ENCODE results near the gene SLX4IP.

- TF ChIP-seq POLR2AphosphoS5 (IDR thresholded peaks at IDR 0.05) (no peak), POLR2A (IDR thresholded peaks at IDR 0.05) (no peak)
Measured at GRCh38 chr20:10551732-10552724, 116.9 kb downstream of the SLX4IP start.

Data from gastroesophageal sphincter (tissue), 2 donors.